H9 (cell line): ENCODE results near the gene RPL28. TPM values are rescaled to one million over a fixed set of nuclear protein-coding genes. Genes with fewer than 3 reads are reported as not detected.

Experiments
- DNase-seq: peaks from one replicate; pipeline ENCODE4 v3.0.0-alpha.2; 2017
- H2AFZ ChIP-seq: one replicate; pipeline ENCODE4 v1.6.1; 2013; ENCODE audit warnings: mild to moderate bottlenecking, low read length, control low read depth, moderate library complexity
- H2AK5ac ChIP-seq: 2 replicates; pipeline ENCODE4 v1.6.1; 2013; ENCODE audit warnings: low read length, control low read depth, mixed read lengths; ENCODE audit not compliant: insufficient read length
- H2BK120ac ChIP-seq: one replicate; pipeline ENCODE4 v1.6.1; 2013; ENCODE audit warnings: low read depth, mild to moderate bottlenecking, low read length, control low read depth, inconsistent platforms; ENCODE audit not compliant: poor library complexity, severe bottlenecking
- H2BK12ac ChIP-seq: 2 replicates; pipeline ENCODE4 v1.6.1; 2013; ENCODE audit warnings: low read length, control low read depth, mixed read lengths, low read depth; ENCODE audit not compliant: insufficient read length
- H2BK15ac ChIP-seq: 2 replicates; pipeline ENCODE4 v1.6.1; 2013; ENCODE audit warnings: low read depth, low read length, control low read depth
- H2BK20ac ChIP-seq: one replicate; pipeline ENCODE4 v1.6.1; 2013; ENCODE audit warnings: low read depth, mild to moderate bottlenecking, low read length, control low read depth, inconsistent platforms; ENCODE audit not compliant: poor library complexity, severe bottlenecking
- H2BK5ac ChIP-seq: 2 replicates; pipeline ENCODE4 v1.6.1; 2013; ENCODE audit warnings: low read length, control low read depth, mixed read lengths; ENCODE audit not compliant: insufficient read length
- H3K14ac ChIP-seq: 2 replicates; pipeline ENCODE4 v1.6.1; 2013; ENCODE audit warnings: low read length, control low read depth; ENCODE audit not compliant: insufficient read depth
- H3K18ac ChIP-seq: 2 replicates; pipeline ENCODE4 v1.6.1; 2013; ENCODE audit warnings: low read depth, mild to moderate bottlenecking, mixed read lengths, low read length, control low read depth; ENCODE audit not compliant: insufficient read length
- H3K23ac ChIP-seq: 2 replicates; pipeline ENCODE4 v1.6.1; 2013; ENCODE audit warnings: low read length, control low read depth, mixed read lengths, low read depth; ENCODE audit not compliant: insufficient read length
- H3K23me2 ChIP-seq: 2 replicates; pipeline ENCODE4 v1.6.1; 2013; ENCODE audit warnings: low read depth, mild to moderate bottlenecking, mixed read lengths, low read length, control low read depth; ENCODE audit not compliant: insufficient read length, poor library complexity, severe bottlenecking
- H3K27ac ChIP-seq: 2 replicates; pipeline ENCODE4 v1.5.1; 2013; ENCODE audit warnings: low read length, control low read depth, mixed read lengths, low read depth; ENCODE audit not compliant: insufficient read length
- H3K27me3 ChIP-seq: 2 replicates; pipeline ENCODE4 v1.6.1; 2013; ENCODE audit warnings: low read length, control low read depth, inconsistent platforms; ENCODE audit not compliant: insufficient read depth
- H3K4ac ChIP-seq: 2 replicates; pipeline ENCODE4 v1.6.1; 2013; ENCODE audit warnings: low read depth, mild to moderate bottlenecking, control low read depth, inconsistent platforms, low read length, moderate library complexity
- H3K4me1 ChIP-seq: 2 replicates; pipeline ENCODE4 v1.6.1; 2013; ENCODE audit warnings: low read length, control low read depth, inconsistent platforms; ENCODE audit not compliant: insufficient read depth
- H3K4me2 ChIP-seq: 2 replicates; pipeline ENCODE4 v1.6.1; 2013; ENCODE audit warnings: low read length, control low read depth, mixed read lengths; ENCODE audit not compliant: insufficient read length, insufficient read depth
- H3K56ac ChIP-seq: 2 replicates; pipeline ENCODE4 v1.6.1; 2013; ENCODE audit warnings: low read depth, mild to moderate bottlenecking, mixed read lengths, low read length, control low read depth; ENCODE audit not compliant: insufficient read length
- H3K79me1 ChIP-seq: 2 replicates; pipeline ENCODE4 v1.6.1; 2013; ENCODE audit warnings: low read depth, mild to moderate bottlenecking, moderate library complexity, low read length, control low read depth, inconsistent platforms; ENCODE audit not compliant: insufficient read depth, poor library complexity, severe bottlenecking
- H3K79me2 ChIP-seq: 2 replicates; pipeline ENCODE4 v1.6.1; 2013; ENCODE audit warnings: low read length, control low read depth, inconsistent platforms; ENCODE audit not compliant: insufficient read depth
- H3K9ac ChIP-seq: 2 replicates; pipeline ENCODE4 v1.6.1; 2013; ENCODE audit warnings: low read length, control low read depth, mixed read lengths; ENCODE audit not compliant: insufficient read length; ENCODE audit errors: extremely low read depth
- H3K9me3 ChIP-seq: one replicate; pipeline ENCODE4 v1.6.1; 2013; ENCODE audit warnings: low read depth, low read length, inconsistent platforms; ENCODE audit not compliant: control insufficient read depth
- H3T11ph ChIP-seq: one replicate; pipeline ENCODE4 v1.6.1; 2013; ENCODE audit warnings: mild to moderate bottlenecking, low read length, control low read depth, inconsistent platforms
- H4K20me1 ChIP-seq: one replicate; pipeline ENCODE4 v1.6.1; 2013; ENCODE audit not compliant: control insufficient read depth, insufficient read length, insufficient read depth
- H4K5ac ChIP-seq: 2 replicates; pipeline ENCODE4 v1.6.1; 2013; ENCODE audit warnings: low read depth, mild to moderate bottlenecking, mixed read lengths, low read length, control low read depth; ENCODE audit not compliant: insufficient read length
- H4K8ac ChIP-seq: replicated peaks from 2 replicates; pipeline ENCODE4 v1.6.1; 2013; ENCODE audit warnings: low read length, control low read depth, mixed read lengths, low read depth; ENCODE audit not compliant: insufficient read length
- H4K91ac ChIP-seq: 2 replicates; pipeline ENCODE4 v1.6.1; 2013; ENCODE audit warnings: low read depth, mild to moderate bottlenecking, moderate library complexity, mixed read lengths, low read length, control low read depth; ENCODE audit not compliant: insufficient read length
- H3K27ac Mint-ChIP-seq, 3 experiments: 2 replicates in 2 of 3; 3 replicates in 1 of 3; pipeline ENCODE4 v1.8.0; 2020 to 2021; ENCODE audit warnings: mixed read lengths in 3 of 3, mild to moderate bottlenecking in 1 of 3, moderate library complexity in 1 of 3
- H3K27me3 Mint-ChIP-seq: 2 replicates; pipeline ENCODE4 v1.8.0; 2021; ENCODE audit warnings: low read depth, mild to moderate bottlenecking, moderate library complexity, mixed read lengths
- H3K36me3 Mint-ChIP-seq, 3 experiments: 2 replicates in 2 of 3; 3 replicates in 1 of 3; pipeline ENCODE4 v1.8.0; 2020 to 2021; ENCODE audit warnings: low read depth in 3 of 3, mixed read lengths in 3 of 3; ENCODE audit not compliant: insufficient read depth in 1 of 3
- H3K4me1 Mint-ChIP-seq, 2 experiments: 2 replicates each; pipeline ENCODE4 v1.8.0; 2020; ENCODE audit warnings: mixed read lengths in 2 of 2
- H3K4me3 Mint-ChIP-seq, 2 experiments: 2 replicates in 1 of 2; 3 replicates in 1 of 2; pipeline ENCODE4 v1.8.0; 2020 to 2021; ENCODE audit warnings: mild to moderate bottlenecking in 2 of 2, mixed read lengths in 2 of 2, moderate library complexity in 1 of 2
- H3K9me3 Mint-ChIP-seq, 2 experiments: 2 replicates in 1 of 2; 3 replicates in 1 of 2; pipeline ENCODE4 v1.8.0; 2020; ENCODE audit warnings: mild to moderate bottlenecking in 2 of 2, mixed read lengths in 2 of 2, moderate library complexity in 1 of 2
- CTCF ChIP-seq: fragments of 200-600 bp; sonication (generic); conservative IDR thresholded peaks from 3 replicates; pipeline ENCODE4 v1.8.0; 2021; ENCODE audit warnings: antibody characterized with exemption, mild to moderate bottlenecking
- WGBS: extraction: QIAGEN DNeasy Blood & Tissue Kit; methylation state at CpG from one replicate; pipeline ENCODE4 v1.1.7; 2013; ENCODE audit warnings: missing lambda C conversion rate, low lambda C conversion rate, mixed read lengths; ENCODE audit not compliant: insufficient read length; ENCODE audit errors: extremely low coverage; 5-methylcytosine and 5-hydroxymethylcytosine counted together
- total RNA-seq: library from RNA; stranded (reverse); gene quantifications from 2 replicates; pipeline ENCODE4 v1.2.1, GENCODE V29; 2021

Gene RPL28
- total RNA-seq, 1 experiment from 2014 or later, result 2,076 TPM

- Histone ChIP-seq H2AK5ac (no peak overlapping the region), H3K23me2 (peaks cover 4% of the 10 kb centered on the region), H3K9me3 (no peaks in the 10 kb centered on the region), H3K79me1 (no peaks in the 10 kb centered on the region), H3K4me1 (no peaks in the 10 kb centered on the region), H3K18ac (no peak overlapping the region), H2BK120ac (no peak overlapping the region), H4K20me1 (no peaks in the 10 kb centered on the region), H3K14ac (no peak overlapping the region), H2BK12ac (no peak overlapping the region), H3K4me2 (peak overlapping the region; percentile 86), H3T11ph (no peak overlapping the region), H4K5ac (no peak overlapping the region), H2AFZ (no peak overlapping the region), H3K9ac (no peak overlapping the region), H2BK20ac (no peak overlapping the region), H4K8ac (no peak overlapping the region), H3K27me3 (peaks cover 39% of the 10 kb centered on the region; the same call in 1 of the 2 replicates), H2BK5ac (no peak overlapping the region), H2BK15ac (no peak overlapping the region), H3K4ac (no peak overlapping the region), H3K79me2 (no peaks in the 10 kb centered on the region), H4K91ac (no peak overlapping the region), H3K23ac (no peak overlapping the region), H3K56ac (no peak overlapping the region), H3K27ac (no peak overlapping the region)
- Mint-ChIP-seq H3K9me3 (no peaks in the 10 kb centered on the region; a peak in 1 of 5 replicates), H3K4me3 (peak overlapping the region; percentile 60 to 87), H3K36me3 (peaks cover 11 to 13% (median 12%) of the 10 kb centered on the region in 3 experiments; a peak in 5 of 7 replicates), H3K4me1 (peaks cover 3 to 13% of the 10 kb centered on the region in 2 experiments; a peak in 3 of 4 replicates), H3K27ac (no peak overlapping the region), H3K27me3 (peaks cover 27% of the 10 kb centered on the region)
- WGBS, result no CpG with 5 or more reads among the region's 80 CpGs
- no peak for DNase-seq
- TF ChIP-seq CTCF, result no peak
These were observed 65.6 kb downstream of the RPL28 start for GRCh38 chr19:55451163-55451964.
